ENCODE data around the gene KDM6B.
A peak's percentile ranks its signal among the peaks of the same experiment; 100 is the strongest.

KDM6B gene

DNA sequence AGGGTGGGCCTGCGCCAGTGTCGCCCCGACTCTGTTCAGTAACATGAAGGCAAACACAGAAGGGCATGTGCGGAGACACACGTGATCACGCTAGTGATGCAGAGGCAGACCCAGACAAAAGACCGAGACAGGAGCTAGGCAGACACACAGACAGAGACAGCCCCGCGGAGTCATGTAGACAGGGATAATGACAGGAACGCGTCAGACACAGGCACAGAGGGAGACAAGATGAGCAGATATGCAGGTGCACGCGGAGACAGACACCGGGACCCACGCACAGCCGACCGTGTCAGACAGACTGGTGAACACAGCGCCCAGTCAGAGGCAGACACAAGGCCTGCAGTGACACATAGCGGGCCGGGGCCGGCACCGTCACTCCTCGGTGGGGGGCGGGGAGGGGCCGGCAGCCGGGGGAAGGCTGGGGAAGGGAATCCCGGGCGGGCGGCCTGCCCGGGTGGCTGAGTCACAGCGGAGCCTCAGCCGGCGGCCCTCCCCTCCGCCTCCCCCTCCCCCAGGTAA, 7.4 kb downstream of the KDM6B start:
- peak; percentile 59 for DNase-seq

DNA sequence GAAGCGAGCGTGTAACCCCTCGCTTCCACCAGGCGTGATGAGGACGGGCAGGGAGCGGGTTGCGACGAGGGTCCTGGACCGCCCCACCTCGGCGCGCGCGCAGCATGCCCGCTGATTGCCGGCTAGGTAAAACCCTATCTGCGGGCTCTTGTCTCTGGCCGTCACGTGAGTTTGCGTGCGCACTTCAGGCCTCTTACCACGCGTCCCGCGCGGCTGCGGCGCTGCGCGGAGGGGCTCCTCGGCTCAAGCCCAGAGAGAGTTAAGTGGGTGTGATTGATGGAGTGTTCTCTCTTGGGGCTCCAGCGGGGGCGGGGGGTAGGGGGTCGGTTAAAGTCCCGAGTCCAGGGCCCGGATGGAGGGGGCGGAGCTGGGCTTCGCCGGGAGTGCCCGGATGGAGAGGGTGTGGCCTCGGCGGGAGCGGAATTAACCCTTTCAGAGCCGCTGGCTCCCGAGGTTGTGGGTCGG, 7.9 kb downstream of the KDM6B start:
- peak; percentile 70 for DNase-seq

DNA sequence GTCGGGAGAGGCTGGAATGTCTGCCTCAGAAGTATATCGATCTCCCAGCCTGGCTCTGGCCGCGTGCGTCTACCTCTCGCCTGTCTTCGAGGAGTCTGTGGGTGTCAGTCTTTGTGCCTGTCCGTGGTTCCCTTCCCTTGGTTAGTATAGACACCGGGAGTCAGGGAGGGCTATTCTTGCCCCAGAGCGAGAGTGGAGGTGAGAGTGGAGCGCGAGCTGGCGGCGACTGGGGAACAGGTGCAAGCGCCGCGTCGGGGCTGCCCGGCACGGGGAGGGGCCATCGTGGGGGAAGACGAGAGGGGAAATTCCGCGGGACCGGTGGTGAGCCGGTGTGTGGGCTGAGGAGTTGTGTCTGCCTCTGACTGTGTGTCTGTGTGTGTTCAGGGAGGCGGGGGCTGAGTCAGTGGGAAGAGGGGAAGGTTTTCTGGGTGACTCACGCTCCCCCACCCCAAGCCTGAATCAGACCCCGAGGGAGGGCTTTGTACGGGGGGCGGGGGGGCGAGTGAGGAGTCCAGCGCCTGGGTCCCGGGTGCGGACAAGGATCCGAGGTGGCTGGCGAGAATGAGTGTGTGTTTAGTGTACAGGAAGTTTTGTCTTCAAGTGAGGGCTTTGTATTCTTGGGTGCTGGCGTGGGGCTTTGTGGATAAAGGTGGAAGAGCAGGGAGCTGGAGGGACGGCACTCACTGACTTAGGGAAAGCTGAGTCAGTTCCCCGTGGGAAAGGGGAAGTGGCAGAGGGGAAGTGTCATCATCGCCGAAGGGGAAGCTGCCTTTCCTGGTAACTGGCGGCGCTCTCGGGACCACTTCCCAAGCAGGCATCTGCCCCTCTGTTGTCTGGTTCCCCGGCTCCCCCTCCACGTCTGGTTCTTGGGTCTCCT, 8.6 kb downstream of the KDM6B start:
- DNase-seq: no peak

DNA sequence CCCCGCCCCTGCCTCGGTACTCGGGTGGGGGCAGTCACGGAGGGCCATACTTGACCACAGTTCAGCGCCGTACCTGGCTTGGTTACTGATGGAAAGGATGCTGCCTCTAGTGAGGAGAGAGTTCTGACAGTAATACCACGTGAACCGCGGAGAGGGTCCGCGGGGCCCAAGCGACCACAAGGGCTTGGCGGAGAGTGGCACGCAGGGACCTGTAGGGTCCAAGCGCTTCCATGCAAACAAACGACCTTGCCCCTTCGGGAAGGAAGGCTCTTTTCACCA, 9.2 kb downstream of the KDM6B start:
- DNase-seq: no peak

DNA sequence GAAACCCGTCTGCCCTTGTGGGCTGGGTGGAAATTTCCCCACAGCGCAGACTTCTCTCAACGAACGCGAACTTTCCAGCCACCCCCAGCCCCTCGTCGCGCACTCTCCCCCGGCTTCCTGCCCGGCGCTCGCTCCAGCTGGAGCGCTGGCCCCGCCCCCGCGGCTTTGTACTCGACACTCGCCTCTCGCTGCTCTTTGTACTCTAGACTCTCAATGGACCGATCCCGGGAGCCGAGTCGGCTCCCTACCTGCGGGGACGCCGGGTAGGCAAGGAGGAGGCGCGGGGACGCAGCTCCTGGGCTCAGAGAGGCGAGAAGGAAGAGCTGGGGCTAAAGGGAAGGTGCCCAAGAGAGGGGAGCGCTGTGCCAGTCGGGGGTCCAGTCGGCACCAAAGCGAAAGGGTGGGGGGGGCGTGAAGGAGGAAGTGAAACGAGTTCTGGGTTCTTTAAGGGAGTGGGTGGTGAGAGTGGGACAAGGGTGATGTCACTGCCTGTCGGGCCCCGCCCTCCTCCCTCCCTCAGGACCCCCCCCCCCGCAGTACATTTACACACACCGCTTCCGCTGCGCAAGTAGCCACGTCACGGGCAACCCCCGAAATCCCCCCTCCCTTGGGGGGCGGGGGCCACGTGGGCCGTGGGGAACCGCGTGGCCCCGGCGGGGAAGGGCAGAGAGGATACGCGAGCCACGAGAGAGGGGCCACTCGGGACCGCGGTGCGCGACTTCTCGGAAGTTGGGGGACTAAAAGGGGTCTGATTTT, 9.7 kb downstream of the KDM6B start:
- peak; percentile 60 for DNase-seq

DNA sequence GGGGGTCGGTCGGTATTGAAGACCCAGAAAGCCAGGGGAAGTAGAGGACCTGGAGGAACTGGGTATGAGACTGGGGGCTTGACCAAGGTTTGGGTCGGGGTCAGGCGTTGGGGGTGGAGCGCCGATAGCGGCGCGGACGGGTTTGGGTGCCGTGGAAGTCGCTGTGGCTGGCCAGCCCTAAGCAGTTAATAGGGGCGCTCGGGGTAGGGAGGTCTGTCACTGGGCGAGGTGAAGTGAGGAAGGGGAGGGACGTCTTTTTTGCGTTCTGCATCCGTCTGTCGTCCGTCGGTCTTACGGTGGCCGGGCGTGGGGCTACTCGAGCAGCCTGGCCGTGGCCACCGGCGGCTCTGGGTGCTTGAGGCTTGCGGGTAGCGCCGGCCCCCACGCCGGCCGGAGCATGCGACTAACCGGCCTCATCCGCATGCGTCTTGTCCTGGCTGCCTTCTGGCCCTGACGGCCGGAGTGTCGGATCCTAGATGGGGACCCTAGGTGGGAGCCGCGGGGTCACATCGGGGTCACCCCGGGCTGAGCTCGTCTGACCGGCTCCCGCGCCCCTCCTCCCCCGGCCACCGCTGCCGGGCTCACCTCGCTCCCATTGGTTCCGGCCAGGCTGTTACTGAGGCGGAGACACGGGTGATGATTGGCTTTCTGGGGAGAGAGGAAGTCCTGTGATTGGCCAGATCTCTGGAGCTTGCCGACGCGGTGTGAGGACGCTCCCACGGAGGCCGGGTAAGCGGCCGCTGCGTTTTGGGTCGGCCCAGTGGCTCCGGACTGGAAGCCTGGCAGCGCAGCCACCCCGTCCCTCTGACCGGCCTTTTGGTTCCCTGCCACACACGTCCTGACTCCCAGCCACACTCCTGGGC, 10.5 kb downstream of the KDM6B start:
- peak; percentile 84 for DNase-seq

DNA sequence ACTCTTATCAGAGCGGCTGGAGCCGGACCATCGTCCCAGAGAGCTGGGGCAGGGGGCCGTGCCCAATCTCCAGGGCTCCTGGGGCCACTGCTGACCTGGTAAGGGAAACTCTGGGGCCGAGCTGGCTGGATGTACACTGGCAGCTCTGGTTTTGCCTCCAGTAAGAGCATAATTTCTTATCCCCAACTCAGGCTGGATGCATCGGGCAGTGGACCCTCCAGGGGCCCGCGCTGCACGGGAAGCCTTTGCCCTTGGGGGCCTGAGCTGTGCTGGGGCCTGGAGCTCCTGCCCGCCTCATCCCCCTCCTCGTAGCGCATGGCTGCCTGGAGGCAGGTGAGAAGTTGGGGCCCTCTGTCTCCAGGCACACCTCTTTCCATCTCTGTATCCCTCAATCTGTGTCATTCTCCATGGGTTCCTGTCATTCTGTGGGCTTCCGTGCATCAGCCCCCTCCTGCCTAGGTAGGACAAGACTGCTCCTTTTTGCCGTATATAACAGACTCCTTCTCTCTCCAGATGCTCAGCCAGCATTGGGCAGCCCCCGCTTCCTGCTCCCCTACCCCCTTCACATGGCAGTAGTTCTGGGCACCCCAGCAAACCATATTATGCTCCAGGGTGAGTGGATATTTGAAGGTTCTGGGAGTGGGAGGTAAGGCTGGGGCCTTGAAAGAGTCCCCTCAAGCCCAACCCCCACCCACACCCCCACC, 11.5 kb downstream of the KDM6B start:
- no peak for DNase-seq

DNA sequence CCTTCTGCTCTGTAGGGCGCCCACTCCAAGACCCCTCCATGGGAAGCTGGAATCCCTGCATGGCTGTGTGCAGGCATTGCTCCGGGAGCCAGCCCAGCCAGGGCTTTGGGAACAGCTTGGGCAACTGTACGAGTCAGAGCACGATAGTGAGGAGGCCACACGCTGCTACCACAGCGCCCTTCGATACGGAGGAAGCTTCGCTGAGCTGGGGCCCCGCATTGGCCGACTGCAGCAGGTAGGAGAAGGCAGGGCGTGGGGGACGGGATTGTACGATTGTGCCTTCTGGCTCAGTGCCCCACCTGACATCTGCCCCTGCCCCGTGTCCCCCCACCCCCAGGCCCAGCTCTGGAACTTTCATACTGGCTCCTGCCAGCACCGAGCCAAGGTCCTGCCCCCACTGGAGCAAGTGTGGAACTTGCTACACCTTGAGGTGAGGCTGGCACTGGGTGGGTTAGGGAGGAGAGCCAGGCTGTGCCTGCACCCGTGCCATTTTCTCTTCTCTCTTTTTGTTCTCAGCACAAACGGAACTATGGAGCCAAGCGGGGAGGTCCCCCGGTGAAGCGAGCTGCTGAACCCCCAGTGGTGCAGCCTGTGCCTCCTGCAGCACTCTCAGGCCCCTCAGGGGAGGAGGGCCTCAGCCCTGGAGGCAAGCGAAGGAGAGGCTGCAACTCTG, 12.2 kb downstream of the KDM6B start:
- DNase-seq: no peak

DNA sequence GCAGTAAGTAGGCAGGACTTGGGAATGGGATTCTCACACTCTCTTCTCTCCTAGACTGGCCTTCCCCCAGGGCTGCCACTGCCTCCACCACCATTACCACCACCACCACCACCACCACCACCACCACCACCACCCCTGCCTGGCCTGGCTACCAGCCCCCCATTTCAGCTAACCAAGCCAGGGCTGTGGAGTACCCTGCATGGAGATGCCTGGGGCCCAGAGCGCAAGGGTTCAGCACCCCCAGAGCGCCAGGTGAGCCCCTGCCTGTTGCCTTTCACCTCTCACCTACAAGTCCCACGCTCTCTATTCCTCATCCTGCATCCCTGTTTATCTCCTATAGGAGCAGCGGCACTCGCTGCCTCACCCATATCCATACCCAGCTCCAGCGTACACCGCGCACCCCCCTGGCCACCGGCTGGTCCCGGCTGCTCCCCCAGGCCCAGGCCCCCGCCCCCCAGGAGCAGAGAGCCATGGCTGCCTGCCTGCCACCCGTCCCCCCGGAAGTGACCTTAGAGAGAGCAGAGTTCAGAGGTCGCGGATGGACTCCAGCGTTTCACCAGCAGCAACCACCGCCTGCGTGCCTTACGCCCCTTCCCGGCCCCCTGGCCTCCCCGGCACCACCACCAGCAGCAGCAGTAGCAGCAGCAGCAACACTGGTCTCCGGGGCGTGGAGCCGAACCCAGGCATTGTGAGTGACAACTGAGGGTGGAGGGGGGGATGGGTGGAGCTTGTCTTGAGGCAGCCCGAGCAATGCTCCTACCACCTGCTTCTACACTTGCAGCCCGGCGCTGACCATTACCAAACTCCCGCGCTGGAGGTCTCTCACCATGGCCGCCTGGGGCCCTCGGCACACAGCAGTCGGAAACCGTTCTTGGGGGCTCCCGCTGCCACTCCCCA, 13.0 kb downstream of the KDM6B start:
- DNase-seq: no peak

DNA sequence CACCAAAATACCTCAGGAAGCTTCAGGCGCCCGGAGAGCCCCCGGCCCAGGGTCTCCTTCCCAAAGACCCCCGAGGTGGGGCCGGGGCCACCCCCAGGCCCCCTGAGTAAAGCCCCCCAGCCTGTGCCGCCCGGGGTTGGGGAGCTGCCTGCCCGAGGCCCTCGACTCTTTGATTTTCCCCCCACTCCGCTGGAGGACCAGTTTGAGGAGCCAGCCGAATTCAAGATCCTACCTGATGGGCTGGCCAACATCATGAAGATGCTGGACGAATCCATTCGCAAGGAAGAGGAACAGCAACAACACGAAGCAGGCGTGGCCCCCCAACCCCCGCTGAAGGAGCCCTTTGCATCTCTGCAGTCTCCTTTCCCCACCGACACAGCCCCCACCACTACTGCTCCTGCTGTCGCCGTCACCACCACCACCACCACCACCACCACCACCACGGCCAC, 14.1 kb downstream of the KDM6B start:
- DNase-seq: no peak

DNA sequence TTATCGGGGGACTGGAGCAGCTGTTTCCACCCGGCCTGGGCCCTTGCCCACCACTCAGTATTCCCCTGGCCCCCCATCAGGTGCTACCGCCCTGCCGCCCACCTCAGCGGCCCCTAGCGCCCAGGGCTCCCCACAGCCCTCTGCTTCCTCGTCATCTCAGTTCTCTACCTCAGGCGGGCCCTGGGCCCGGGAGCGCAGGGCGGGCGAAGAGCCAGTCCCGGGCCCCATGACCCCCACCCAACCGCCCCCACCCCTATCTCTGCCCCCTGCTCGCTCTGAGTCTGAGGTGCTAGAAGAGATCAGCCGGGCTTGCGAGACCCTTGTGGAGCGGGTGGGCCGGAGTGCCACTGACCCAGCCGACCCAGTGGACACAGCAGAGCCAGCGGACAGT, 14.7 kb downstream of the KDM6B start:
- DNase-seq: no peak

DNA sequence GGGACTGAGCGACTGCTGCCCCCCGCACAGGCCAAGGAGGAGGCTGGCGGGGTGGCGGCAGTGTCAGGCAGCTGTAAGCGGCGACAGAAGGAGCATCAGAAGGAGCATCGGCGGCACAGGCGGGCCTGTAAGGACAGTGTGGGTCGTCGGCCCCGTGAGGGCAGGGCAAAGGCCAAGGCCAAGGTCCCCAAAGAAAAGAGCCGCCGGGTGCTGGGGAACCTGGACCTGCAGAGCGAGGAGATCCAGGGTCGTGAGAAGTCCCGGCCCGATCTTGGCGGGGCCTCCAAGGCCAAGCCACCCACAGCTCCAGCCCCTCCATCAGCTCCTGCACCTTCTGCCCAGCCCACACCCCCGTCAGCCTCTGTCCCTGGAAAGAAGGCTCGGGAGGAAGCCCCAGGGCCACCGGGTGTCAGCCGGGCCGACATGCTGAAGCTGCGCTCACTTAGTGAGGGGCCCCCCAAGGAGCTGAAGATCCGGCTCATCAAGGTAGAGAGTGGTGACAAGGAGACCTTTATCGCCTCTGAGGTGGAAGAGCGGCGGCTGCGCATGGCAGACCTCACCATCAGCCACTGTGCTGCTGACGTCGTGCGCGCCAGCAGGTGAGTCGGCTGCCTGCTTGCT, 15.2 kb downstream of the KDM6B start:
- no peak for DNase-seq

DNA sequence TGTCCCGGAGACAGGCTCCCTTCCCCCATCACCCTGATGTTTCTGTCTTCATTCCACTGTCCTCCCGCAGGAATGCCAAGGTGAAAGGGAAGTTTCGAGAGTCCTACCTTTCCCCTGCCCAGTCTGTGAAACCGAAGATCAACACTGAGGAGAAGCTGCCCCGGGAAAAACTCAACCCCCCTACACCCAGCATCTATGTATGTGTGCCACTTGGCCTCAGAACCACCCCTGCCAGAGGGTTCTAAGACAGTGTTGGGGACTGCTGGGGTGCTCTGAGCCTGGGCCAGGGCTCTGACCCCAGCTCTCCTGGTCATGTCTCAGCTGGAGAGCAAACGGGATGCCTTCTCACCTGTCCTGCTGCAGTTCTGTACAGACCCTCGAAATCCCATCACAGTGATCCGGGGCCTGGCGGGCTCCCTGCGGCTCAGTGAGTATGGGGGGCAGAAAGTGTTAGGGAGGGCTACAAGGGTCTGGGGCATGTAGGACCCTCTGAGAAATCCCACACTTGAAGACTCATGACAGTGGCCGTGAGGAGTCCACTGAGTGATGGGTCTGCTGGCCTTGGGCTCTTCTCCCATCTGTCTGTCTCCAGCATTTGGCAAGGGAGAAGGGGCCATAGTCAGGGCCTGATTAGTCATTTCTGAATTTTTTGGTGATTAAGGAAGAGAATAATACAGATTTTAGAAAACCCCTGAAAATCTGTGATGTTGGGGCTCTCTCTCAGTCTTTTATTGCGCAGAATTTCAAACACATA, 15.9 kb downstream of the KDM6B start:
- no peak for DNase-seq

DNA sequence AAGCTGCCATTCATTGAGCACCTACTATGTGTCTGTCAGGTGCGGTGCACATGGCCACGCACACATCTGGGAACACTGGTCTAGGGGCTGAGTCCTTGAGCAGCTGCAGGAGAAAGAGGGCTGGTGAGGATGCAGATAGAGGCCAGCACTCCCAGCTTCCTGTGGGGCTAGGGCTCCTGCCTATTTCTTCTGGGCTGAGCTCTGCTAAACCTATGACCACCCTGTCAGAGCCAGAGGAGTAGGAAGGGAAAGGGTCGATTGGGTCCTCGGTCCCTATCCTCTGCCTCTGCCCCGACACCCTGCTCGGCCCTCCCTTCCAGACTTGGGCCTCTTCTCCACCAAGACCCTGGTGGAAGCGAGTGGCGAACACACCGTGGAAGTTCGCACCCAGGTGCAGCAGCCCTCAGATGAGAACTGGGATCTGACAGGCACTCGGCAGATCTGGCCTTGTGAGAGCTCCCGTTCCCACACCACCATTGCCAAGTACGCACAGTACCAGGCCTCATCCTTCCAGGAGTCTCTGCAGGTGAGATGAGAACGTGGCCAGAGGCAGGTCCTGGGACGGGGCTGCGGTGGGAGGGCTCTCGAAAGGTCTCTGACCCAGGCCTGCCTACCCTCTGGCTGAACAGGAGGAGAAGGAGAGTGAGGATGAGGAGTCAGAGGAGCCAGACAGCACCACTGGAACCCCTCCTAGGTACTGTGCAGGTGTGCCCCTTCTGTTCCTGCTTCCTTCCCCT, 16.9 kb downstream of the KDM6B start:
- no peak for DNase-seq

DNA sequence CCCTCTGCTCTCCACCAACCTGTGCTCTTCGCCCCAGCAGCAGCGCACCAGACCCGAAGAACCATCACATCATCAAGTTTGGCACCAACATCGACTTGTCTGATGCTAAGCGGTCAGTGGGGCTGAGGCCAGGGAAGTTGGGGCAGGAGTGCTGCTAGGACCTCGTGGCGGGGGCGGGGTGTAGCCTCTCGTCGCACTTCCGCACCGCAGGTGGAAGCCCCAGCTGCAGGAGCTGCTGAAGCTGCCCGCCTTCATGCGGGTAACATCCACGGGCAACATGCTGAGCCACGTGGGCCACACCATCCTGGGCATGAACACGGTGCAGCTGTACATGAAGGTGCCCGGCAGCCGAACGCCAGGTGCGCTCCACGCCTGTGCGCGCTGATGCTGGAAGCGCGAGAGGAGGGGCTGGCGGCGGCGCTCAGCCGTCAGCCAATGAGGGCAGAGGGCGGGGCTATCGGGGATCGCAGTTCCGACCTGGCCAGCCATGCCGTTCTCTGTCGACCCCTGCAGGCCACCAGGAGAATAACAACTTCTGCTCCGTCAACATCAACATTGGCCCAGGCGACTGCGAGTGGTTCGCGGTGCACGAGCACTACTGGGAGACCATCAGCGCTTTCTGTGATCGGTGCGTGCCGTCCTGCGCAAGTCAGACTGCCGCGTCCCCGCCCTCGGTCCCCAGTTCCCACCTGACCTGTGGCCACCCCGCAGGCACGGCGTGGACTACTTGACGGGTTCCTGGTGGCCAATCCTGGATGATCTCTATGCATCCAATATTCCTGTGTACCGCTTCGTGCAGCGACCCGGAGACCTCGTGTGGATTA, 17.6 kb downstream of the KDM6B start:
- no peak for DNase-seq

DNA sequence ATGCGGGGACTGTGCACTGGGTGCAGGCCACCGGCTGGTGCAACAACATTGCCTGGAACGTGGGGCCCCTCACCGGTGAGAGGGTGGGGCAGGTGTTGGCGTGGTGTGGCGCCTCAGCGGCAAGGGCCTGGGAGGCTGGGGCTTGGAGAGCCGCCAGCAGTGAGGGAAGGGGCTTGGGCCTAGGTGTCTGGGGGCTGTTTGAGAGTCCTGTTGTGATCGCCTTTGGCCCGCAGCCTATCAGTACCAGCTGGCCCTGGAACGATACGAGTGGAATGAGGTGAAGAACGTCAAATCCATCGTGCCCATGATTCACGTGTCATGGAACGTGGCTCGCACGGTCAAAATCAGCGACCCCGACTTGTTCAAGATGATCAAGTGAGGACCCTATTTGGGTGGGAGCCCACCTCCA, 18.2 kb downstream of the KDM6B start:
- no peak for DNase-seq

DNA sequence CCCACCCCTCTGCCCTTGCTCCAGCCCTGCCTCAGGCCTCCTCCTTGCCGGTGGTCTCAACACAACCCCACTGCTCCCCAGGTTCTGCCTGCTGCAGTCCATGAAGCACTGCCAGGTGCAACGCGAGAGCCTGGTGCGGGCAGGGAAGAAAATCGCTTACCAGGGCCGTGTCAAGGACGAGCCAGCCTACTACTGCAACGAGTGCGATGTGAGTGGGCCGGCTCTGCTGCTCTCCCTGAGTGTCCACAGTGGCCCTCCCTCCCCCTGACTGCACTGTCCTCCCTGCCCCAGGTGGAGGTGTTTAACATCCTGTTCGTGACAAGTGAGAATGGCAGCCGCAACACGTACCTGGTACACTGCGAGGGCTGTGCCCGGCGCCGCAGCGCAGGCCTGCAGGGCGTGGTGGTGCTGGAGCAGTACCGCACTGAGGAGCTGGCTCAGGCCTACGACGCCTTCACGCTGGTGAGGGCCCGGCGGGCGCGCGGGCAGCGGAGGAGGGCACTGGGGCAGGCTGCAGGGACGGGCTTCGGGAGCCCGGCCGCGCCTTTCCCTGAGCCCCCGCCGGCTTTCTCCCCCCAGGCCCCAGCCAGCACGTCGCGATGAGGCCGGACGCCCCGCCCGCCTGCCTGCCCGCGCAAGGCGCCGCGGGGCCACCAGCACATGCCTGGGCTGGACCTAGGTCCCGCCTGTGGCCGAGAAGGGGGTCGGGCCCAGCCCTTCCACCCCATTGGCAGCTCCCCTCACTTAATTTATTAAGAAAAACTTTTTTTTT, 19.1 kb downstream of the KDM6B start:
- DNase-seq: no peak

All from NCI-H446 treated with DMSO at 0.1 percent for 48 hours (cell line).